Natural killer cell (primary cell): ENCODE measurements around the gene PTCD2. TPM values are rescaled to one million over a fixed set of nuclear protein-coding genes. Genes with fewer than 3 reads are reported as not detected.

Source experiments
- ATAC-seq, 3 donors: fragments of 150-1000 bp in 2 of 3; fragments of 200-7000 bp in 1 of 3; cut with Tn5 transposase; 1 replicate in 1 of 3; 2 replicates in 2 of 3; pipeline ENCODE4 v1.10.0; 2021; ENCODE audit warnings: mild to moderate bottlenecking in 2 of 3, moderate library complexity in 2 of 3
- DNase-seq, 2 donors: peaks; one replicate each; pipeline versions ENCODE4 v3.0.0 to v3.0.0-alpha.2; 2013 to 2021; ENCODE audit warnings: mixed read lengths in 1 of 2
- H3K27ac ChIP-seq: one replicate; pipeline ENCODE4 v1.5.1; 2013; ENCODE audit warnings: mild to moderate bottlenecking, low read length
- H3K27me3 ChIP-seq: one replicate; pipeline ENCODE4 v1.6.1; 2013; ENCODE audit warnings: low read length; ENCODE audit not compliant: control insufficient read depth, insufficient read depth
- H3K36me3 ChIP-seq: one replicate; pipeline ENCODE4 v1.6.1; 2013; ENCODE audit warnings: low read length; ENCODE audit not compliant: control insufficient read depth, insufficient read depth
- H3K4me1 ChIP-seq: one replicate; pipeline ENCODE4 v1.6.1; 2013; ENCODE audit warnings: low read length; ENCODE audit not compliant: control insufficient read depth, insufficient read depth
- H3K4me3 ChIP-seq: one replicate; pipeline ENCODE4 v1.5.1; 2013; ENCODE audit warnings: low read length
- H3K9me3 ChIP-seq: one replicate; pipeline ENCODE4 v1.6.1; 2013; ENCODE audit warnings: low read length; ENCODE audit not compliant: control insufficient read depth, insufficient read depth
- H3K27ac Mint-ChIP-seq, 2 donors: one replicate each; pipeline ENCODE4 v1.8.0; 2022; ENCODE audit warnings: mild to moderate bottlenecking in 2 of 2, mixed read lengths in 2 of 2, moderate library complexity in 1 of 2
- H3K27me3 Mint-ChIP-seq, 2 donors: one replicate each; pipeline ENCODE4 v1.8.0; 2022; ENCODE audit warnings: low read depth in 2 of 2, mixed read lengths in 2 of 2
- H3K36me3 Mint-ChIP-seq: one replicate; pipeline ENCODE4 v1.8.0; 2022; ENCODE audit warnings: mixed read lengths
- H3K4me1 Mint-ChIP-seq, 2 donors: one replicate each; pipeline ENCODE4 v1.8.0; 2022; ENCODE audit warnings: mixed read lengths in 2 of 2
- H3K4me3 Mint-ChIP-seq: one replicate; pipeline ENCODE4 v1.8.0; 2022; ENCODE audit warnings: mild to moderate bottlenecking, moderate library complexity, mixed read lengths
- H3K9me3 Mint-ChIP-seq, 2 donors: one replicate each; pipeline ENCODE4 v1.8.0; 2022; ENCODE audit warnings: mixed read lengths in 2 of 2
- WGBS: methylation state at CpG from one replicate; pipeline ENCODE4 v1.1.7; 2013; ENCODE audit warnings: missing lambda C conversion rate; ENCODE audit not compliant: insufficient coverage; 5-methylcytosine and 5-hydroxymethylcytosine counted together
- intact Hi-C: fragments of 100-400 bp; cut with micrococcal nuclease; formaldehyde crosslinking; loops from one replicate; pipeline ENCODE4 v1.14.2; 2022
- total RNA-seq, 4 donors: library from RNA; stranded (reverse); fragments of 120-200 nt in 1 of 4; gene quantifications; one replicate each; pipeline versions ENCODE4 v1.2.3 to v1.2.4, GENCODE V29; 2013 to 2022
- TF ChIP-seq, protein P1 (sequence below): fragments of 200-600 bp; IDR thresholded peaks from one replicate; pipeline ENCODE4 v1.8.0; 2022; ENCODE audit warnings: antibody characterized with exemption

The PTCD2 gene
- total RNA-seq, 3 donors from 2014 or later (not counting 1 experiment from before 2014, with no cell fraction given), result 4.9 to 5.9 (median 5.0) TPM

DNA sequence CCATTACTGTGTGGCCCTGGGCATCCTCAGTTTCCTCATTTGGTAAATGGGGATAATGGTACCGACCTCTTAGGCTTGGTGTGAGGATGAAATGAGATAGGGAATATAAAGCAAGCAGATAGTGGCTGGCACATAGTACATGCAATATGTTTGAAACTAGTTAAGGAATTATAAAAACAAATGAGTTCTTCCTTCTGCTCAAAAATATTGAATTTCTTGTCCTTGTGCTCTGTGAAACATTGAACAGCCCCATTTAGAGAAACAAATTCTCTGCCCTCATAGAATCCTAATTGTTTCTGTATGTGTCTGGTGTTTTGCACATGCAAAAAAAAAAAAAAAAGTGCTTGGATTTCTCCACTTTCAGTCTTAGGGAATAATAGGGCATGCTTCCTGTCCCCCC lies 39.7 kb downstream of the PTCD2 start:
- Mint-ChIP-seq H3K9me3 (no peaks in the 10 kb centered on the region), H3K27me3 (no peaks in the 10 kb centered on the region), H3K4me3 (no peak overlapping the region), H3K27ac (no peak overlapping the region), H3K36me3 (peaks cover 24% of the 10 kb centered on the region), H3K4me1 (peaks cover 0 to 6% of the 10 kb centered on the region in 2 donors)
- ATAC-seq (no peak), DNase-seq (no peak)
- intact Hi-C loops, result no loop called here
- 100% methylated on average over 1 of the region's 1 CpG for WGBS
- peaks cover 13% of the 10 kb centered on the region for H3K36me3 ChIP-seq
- no peaks in the 10 kb centered on the region for H3K27me3 ChIP-seq
- TF ChIP-seq, protein P1, sequence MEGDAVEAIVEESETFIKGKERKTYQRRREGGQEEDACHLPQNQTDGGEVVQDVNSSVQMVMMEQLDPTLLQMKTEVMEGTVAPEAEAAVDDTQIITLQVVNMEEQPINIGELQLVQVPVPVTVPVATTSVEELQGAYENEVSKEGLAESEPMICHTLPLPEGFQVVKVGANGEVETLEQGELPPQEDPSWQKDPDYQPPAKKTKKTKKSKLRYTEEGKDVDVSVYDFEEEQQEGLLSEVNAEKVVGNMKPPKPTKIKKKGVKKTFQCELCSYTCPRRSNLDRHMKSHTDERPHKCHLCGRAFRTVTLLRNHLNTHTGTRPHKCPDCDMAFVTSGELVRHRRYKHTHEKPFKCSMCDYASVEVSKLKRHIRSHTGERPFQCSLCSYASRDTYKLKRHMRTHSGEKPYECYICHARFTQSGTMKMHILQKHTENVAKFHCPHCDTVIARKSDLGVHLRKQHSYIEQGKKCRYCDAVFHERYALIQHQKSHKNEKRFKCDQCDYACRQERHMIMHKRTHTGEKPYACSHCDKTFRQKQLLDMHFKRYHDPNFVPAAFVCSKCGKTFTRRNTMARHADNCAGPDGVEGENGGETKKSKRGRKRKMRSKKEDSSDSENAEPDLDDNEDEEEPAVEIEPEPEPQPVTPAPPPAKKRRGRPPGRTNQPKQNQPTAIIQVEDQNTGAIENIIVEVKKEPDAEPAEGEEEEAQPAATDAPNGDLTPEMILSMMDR, result no peak
- H3K9me3 ChIP-seq, result no peaks in the 10 kb centered on the region
- H3K4me3 ChIP-seq, result no peak overlapping the region
- no peak overlapping the region for H3K27ac ChIP-seq
- no peaks in the 10 kb centered on the region for H3K4me1 ChIP-seq

DNA sequence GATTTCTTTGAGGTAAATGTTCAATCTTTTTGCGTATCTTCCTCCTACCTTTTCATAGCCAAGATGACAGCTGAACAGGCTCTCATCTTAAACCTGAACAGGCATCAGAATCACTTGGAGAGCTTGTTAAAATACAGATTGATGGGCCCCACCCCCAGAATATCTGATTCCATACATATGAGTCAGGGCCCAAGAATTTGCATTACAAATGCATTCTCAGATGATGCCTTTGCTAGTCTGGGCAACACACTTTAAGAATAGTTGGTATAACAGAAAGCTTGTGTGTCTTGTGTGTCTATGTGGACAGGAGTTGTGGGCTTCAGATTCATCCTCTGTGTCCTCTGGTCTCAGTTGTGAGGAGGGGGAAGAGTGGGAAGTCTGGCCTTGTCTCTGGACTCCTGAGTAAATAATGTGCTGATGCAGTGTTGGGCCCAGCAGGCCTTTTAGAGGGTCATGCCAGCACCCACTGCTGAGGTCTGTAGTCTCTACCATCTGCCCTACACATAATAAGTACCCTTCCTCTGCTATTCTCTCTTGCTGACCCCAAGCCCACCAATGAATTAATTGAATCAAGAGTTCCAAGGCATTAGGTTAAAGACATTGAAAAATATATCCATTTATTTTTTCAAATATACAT lies 43.1 kb downstream of the PTCD2 start:
- peaks cover 24% of the 10 kb centered on the region for H3K36me3 Mint-ChIP-seq
- H3K4me3 Mint-ChIP-seq, result no peak overlapping the region
- H3K9me3 Mint-ChIP-seq, result no peaks in the 10 kb centered on the region
- intact Hi-C loops, result no loop called here
- Histone ChIP-seq H3K27me3 (no peaks in the 10 kb centered on the region), H3K4me3 (no peak overlapping the region), H3K9me3 (no peaks in the 10 kb centered on the region), H3K36me3 (peaks cover 9% of the 10 kb centered on the region), H3K27ac (no peak overlapping the region), H3K4me1 (no peaks in the 10 kb centered on the region)
- ATAC-seq (no peak), DNase-seq (no peak)
- WGBS, result no CpG with 5 or more reads among the region's 1 CpG
- no peak overlapping the region for H3K27ac Mint-ChIP-seq
- peaks cover 0 to 6% of the 10 kb centered on the region in 2 donors for H3K4me1 Mint-ChIP-seq
- TF ChIP-seq, protein P1, result no peak
- H3K27me3 Mint-ChIP-seq, result no peaks in the 10 kb centered on the region

DNA sequence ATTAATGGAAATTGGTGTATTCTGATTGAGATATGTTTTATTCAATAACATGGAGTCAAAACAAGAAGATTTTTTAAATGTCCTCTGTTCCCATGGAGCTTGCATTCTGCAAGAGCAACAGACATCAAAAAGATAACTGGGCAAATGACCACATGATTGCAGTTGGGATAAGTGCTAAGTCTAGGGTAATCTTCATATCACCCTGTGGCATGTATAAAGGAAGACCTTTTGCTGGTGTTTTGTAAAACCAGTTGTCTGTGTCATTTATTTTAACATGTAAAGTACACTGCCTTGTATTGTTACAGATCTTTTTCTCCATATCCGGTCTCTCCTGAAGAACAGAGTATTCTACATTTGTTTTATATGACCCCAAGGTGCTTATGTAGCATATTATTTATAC lies 44.0 kb downstream of the PTCD2 start:
- H3K36me3 Mint-ChIP-seq, result peaks cover 24% of the 10 kb centered on the region
- no peak overlapping the region for H3K4me3 Mint-ChIP-seq
- Histone ChIP-seq H3K27ac (no peak overlapping the region), H3K4me1 (no peaks in the 10 kb centered on the region), H3K27me3 (no peaks in the 10 kb centered on the region), H3K9me3 (no peaks in the 10 kb centered on the region), H3K4me3 (no peak overlapping the region), H3K36me3 (peaks cover 4% of the 10 kb centered on the region)
- no peak overlapping the region for H3K27ac Mint-ChIP-seq
- H3K27me3 Mint-ChIP-seq, result no peaks in the 10 kb centered on the region
- H3K4me1 Mint-ChIP-seq, result peaks cover 0 to 6% of the 10 kb centered on the region in 2 donors
- WGBS, result no CpG with 5 or more reads among the region's 1 CpG
- ATAC-seq, result no peak
- intact Hi-C loops, result no loop called here
- H3K9me3 Mint-ChIP-seq, result no peaks in the 10 kb centered on the region
- DNase-seq, result no peak
- TF ChIP-seq, protein P1, result no peak

DNA sequence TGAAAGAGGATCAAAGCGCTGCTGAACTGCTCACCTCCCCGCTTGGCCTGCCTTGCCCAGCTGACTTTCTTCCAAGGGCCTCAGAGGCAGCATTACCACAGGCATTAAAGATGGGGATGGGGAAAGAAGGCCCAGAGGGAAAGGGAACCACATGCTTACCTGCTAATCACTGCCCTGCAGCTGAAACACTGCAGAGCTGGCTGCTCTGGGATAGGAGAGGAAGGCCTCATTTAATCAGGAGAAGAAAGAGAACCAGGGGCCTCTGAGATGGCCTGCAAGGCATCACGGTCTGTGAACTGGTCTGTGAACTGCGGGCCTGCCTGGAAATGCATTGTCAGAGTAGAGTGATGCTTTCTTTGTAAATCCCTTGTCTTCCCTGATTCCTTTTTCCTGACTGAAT lies 44.8 kb downstream of the PTCD2 start:
- TF ChIP-seq, protein P1, result no peak
- Histone ChIP-seq H3K36me3 (peaks cover 4% of the 10 kb centered on the region), H3K27ac (no peak overlapping the region), H3K9me3 (no peaks in the 10 kb centered on the region), H3K4me1 (no peaks in the 10 kb centered on the region), H3K27me3 (no peaks in the 10 kb centered on the region), H3K4me3 (no peak overlapping the region)
- H3K9me3 Mint-ChIP-seq, result no peaks in the 10 kb centered on the region
- H3K4me1 Mint-ChIP-seq, result peaks cover 0 to 6% of the 10 kb centered on the region in 2 donors
- ATAC-seq (no peak), DNase-seq (no peak)
- no peak overlapping the region for H3K4me3 Mint-ChIP-seq
- 93% methylated on average over 4 of the region's 4 CpGs for WGBS
- peaks cover 20% of the 10 kb centered on the region for H3K36me3 Mint-ChIP-seq
- intact Hi-C loops, result no loop called here
- H3K27ac Mint-ChIP-seq, result no peak overlapping the region
- H3K27me3 Mint-ChIP-seq, result no peaks in the 10 kb centered on the region
